Measurements from ENCODE around the gene PTGFR. TPM values are rescaled to one million over a fixed set of nuclear protein-coding genes. Genes with fewer than 3 reads are reported as not detected.

PTGFR gene
- not detected for total RNA-seq

GRCh38 chr1:78490861-78491450 is at the start of gene PTGFR:
TSS of gene PTGFR (plus strand) at chr1:78490974. CDS start at chr1:78492744, 1,770 bp downstream.
- no peak within 1 kb of the TSS for H3K4me3 Mint-ChIP-seq
- H3K36me3 Mint-ChIP-seq: no peaks in the 10 kb centered on the region
- peaks cover 4% of the 10 kb centered on the region for H3K4me1 Mint-ChIP-seq
- H3K9me3 Mint-ChIP-seq: peaks cover 9% of the 10 kb centered on the region
- H3K27me3 Mint-ChIP-seq: peaks cover 44% of the 10 kb centered on the region
- no peak within 1 kb of the TSS for H3K27ac Mint-ChIP-seq
- DNase-seq: no peak

GRCh38 chr1:78441921-78442320 is 48.9 kb upstream of the PTGFR start:
- DNase-seq: no peak
- Mint-ChIP-seq H3K4me1 (no peaks in the 10 kb centered on the region), H3K27me3 (no peaks in the 10 kb centered on the region), H3K9me3 (peaks cover 3% of the 10 kb centered on the region), H3K27ac (no peak overlapping the region), H3K4me3 (no peak overlapping the region), H3K36me3 (no peaks in the 10 kb centered on the region)

GRCh38 chr1:78447086-78447485 is 43.7 kb upstream of the PTGFR start:
- DNase-seq: no peak
- no peaks in the 10 kb centered on the region for H3K36me3 Mint-ChIP-seq
- H3K4me1 Mint-ChIP-seq: no peaks in the 10 kb centered on the region
- H3K4me3 Mint-ChIP-seq: no peak overlapping the region
- H3K9me3 Mint-ChIP-seq: peaks cover 1% of the 10 kb centered on the region
- no peak overlapping the region for H3K27ac Mint-ChIP-seq
- no peaks in the 10 kb centered on the region for H3K27me3 Mint-ChIP-seq

DNA sequence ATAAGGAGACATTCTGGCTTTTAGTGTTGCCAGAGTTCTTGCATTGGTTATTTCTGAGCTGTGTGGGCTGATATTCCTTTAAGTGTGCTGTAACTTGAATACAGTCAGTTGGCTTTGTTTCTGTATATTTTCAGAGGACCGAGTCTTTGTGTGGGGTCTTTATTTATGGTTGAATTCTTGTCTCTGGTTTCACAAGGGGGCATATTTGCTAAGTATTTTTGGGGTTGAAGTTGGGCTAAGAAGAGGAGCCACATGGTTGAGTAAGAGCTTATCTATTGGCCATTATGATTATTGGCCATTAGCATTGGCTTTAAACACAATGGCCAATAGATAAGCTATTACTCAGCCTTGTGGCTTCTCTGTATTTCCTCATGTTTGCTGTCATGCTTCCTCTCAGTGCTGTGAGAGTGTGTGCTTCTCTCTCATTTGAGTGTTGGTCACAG is 26.3 kb upstream of the PTGFR start:
- no peak for DNase-seq
- Mint-ChIP-seq H3K4me1 (no peaks in the 10 kb centered on the region), H3K9me3 (peaks cover 17% of the 10 kb centered on the region), H3K27ac (no peak overlapping the region), H3K27me3 (no peaks in the 10 kb centered on the region), H3K4me3 (no peak overlapping the region), H3K36me3 (no peaks in the 10 kb centered on the region)

DNA sequence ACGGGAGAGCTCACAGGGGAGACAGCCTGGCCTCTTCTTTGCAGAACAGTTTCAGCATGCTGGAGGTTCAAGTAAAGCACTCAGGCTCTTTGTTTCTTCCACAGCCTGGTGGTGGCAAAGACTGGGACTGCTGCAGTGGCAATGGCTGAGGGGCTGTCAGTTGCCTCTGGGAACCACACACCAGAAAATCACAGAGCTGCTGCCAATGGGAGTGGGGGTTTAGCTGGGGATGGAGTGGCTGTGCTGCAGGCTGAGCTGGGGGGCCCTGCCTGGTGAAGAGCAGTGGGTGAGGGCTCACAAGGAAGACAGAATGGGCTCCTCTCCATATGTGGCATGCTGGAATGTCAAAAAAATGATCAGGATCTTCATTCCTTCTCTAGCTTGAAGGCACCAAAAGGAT is 25.6 kb upstream of the PTGFR start:
- H3K4me3 Mint-ChIP-seq: no peak overlapping the region
- H3K27me3 Mint-ChIP-seq: no peaks in the 10 kb centered on the region
- H3K36me3 Mint-ChIP-seq: no peaks in the 10 kb centered on the region
- no peak overlapping the region for H3K27ac Mint-ChIP-seq
- DNase-seq: no peak
- H3K9me3 Mint-ChIP-seq: peaks cover 17% of the 10 kb centered on the region
- H3K4me1 Mint-ChIP-seq: no peaks in the 10 kb centered on the region

DNA sequence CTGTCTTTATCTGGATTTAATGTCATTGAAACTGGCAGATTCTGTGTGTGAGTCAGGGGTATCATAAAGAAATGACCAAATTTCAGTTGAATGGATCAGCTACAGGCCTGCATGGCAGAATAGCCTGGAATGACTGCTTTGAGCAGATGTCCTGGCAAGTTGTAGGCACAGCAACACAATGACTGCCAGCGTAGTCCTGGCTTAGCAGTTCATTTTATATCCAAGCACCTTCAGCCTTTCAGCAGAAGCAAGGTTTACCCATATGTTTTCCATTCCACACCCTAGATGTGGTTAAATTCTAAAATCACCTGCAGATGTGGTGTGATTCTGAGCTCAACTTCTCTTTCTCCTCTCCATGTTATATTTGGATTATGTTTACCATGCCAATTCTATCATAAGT is 22.3 kb upstream of the PTGFR start:
- no peak overlapping the region for H3K27ac Mint-ChIP-seq
- no peak for DNase-seq
- peaks cover 4% of the 10 kb centered on the region for H3K9me3 Mint-ChIP-seq
- no peaks in the 10 kb centered on the region for H3K4me1 Mint-ChIP-seq
- H3K36me3 Mint-ChIP-seq: no peaks in the 10 kb centered on the region
- H3K4me3 Mint-ChIP-seq: no peak overlapping the region
- no peaks in the 10 kb centered on the region for H3K27me3 Mint-ChIP-seq

DNA sequence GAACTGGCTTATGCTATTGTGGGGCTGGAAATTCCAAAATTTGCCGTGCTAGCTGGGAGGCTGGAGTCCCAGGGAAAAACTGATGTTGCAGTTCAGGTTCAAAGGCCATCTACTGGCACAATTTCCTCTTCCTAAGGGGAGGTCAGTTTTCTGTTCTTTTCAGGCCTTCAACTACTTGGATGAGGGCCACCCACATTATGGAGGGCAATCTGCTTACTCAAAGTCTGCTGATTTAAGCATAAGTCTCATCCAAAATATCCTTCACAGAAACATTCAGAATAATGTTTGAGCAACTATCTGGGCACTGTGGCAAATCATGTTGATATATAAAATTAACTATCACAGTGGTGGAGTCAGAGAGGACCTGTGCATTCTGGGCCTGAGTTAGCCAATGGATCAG is 21.2 kb upstream of the PTGFR start:
- H3K4me3 Mint-ChIP-seq: no peak overlapping the region
- no peak overlapping the region for H3K27ac Mint-ChIP-seq
- no peaks in the 10 kb centered on the region for H3K4me1 Mint-ChIP-seq
- H3K9me3 Mint-ChIP-seq: peaks cover 4% of the 10 kb centered on the region
- H3K36me3 Mint-ChIP-seq: no peaks in the 10 kb centered on the region
- DNase-seq: no peak
- H3K27me3 Mint-ChIP-seq: no peaks in the 10 kb centered on the region

GRCh38 chr1:78471890-78472620 is 18.7 kb upstream of the PTGFR start:
- peaks cover 4% of the 10 kb centered on the region for H3K9me3 Mint-ChIP-seq
- H3K4me1 Mint-ChIP-seq: no peaks in the 10 kb centered on the region
- no peaks in the 10 kb centered on the region for H3K36me3 Mint-ChIP-seq
- DNase-seq: no peak
- H3K27me3 Mint-ChIP-seq: peaks cover 10% of the 10 kb centered on the region
- H3K4me3 Mint-ChIP-seq: no peak overlapping the region
- H3K27ac Mint-ChIP-seq: no peak overlapping the region

GRCh38 chr1:78472851-78473496 is 17.8 kb upstream of the PTGFR start:
- Mint-ChIP-seq H3K4me3 (no peak overlapping the region), H3K9me3 (peaks cover 4% of the 10 kb centered on the region), H3K27me3 (peaks cover 10% of the 10 kb centered on the region), H3K4me1 (no peaks in the 10 kb centered on the region), H3K27ac (no peak overlapping the region), H3K36me3 (no peaks in the 10 kb centered on the region)
- DNase-seq: no peak

DNA sequence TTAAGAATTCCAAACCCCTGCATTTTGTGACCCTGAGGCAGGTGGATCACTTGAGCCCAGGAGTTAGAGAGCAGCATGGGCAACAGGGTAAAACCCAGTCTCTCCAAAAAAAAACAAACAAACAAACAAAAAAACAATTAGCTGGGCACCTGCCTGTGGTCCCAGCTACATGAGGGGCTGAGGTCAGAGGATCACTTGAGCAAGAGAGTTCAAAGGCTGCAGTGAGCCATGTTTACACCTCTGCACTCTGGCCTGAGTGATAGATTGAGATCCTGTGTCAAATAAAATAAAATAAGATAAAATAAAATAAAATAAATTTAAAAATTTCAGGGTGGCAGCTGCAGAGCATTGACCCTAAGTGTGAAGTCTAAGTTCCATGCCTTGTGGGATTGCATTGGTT is 16.7 kb upstream of the PTGFR start:
- no peak overlapping the region for H3K4me3 Mint-ChIP-seq
- H3K27me3 Mint-ChIP-seq: peaks cover 10% of the 10 kb centered on the region
- no peaks in the 10 kb centered on the region for H3K36me3 Mint-ChIP-seq
- no peak for DNase-seq
- no peak overlapping the region for H3K27ac Mint-ChIP-seq
- peaks cover 4% of the 10 kb centered on the region for H3K9me3 Mint-ChIP-seq
- H3K4me1 Mint-ChIP-seq: no peaks in the 10 kb centered on the region

DNA sequence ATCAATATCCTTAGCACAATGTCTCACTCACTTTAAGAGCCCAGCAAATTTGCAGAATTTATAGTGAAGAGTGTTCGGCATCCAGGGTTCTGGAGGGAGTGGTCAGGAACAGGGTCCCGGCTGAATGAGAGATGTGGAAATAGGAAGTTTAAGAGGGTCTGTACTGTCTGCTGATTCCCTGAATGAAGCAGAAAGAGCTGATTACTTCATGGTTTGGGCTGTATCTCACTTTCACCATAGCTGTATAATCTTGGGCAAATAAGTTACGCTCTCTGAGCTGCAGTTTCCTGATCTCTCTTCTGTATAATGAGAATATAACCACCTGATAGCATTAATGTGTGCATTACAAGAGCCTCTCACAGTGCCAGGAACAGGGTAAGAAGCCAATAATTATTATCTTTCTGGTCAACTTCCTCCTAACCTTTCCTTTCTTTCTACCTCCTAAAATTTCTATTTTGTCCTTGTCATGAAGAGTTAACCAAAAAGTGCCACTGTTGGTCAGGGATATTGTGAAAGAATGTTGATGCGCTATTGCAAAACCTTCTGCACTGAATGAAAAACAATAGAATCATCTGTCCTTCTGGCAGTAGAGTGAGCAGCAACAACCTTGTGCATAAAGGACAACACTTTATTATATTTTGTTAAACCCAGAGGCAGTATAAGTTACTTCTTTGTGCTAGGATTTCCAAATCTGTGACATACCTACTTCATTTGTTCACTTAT is 14.7 kb upstream of the PTGFR start:
- Mint-ChIP-seq H3K27ac (no peak overlapping the region), H3K4me3 (no peak overlapping the region), H3K4me1 (no peaks in the 10 kb centered on the region), H3K27me3 (peaks cover 10% of the 10 kb centered on the region), H3K9me3 (no peaks in the 10 kb centered on the region), H3K36me3 (no peaks in the 10 kb centered on the region)
- no peak for DNase-seq

DNA sequence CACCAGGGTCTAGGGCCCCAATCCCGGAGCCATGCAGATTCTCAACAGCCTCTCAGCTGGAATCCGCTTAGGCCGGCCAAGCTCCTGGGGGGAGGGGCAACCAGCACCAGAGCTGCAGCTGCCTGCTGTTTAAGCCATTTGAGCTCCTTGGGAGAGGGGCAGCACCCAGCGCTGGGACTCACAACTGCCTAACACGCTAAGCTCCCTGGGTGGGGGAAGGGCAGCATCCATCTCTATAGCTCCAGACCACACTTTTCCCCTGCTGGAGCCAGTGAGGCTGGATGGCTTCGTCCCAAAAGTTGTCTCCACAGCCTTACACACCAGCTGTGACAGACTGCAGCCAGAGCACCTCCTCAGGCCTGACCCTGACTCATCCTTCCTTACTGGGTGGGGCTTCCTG is 6.9 kb upstream of the PTGFR start:
- H3K27me3 Mint-ChIP-seq: peaks cover 8% of the 10 kb centered on the region
- no peak for DNase-seq
- no peaks in the 10 kb centered on the region for H3K36me3 Mint-ChIP-seq
- H3K4me1 Mint-ChIP-seq: no peaks in the 10 kb centered on the region
- no peak overlapping the region for H3K27ac Mint-ChIP-seq
- no peak overlapping the region for H3K4me3 Mint-ChIP-seq
- peaks cover 7% of the 10 kb centered on the region for H3K9me3 Mint-ChIP-seq

- H3K27ac Mint-ChIP-seq: no peak overlapping the region
- peaks cover 44% of the 10 kb centered on the region for H3K27me3 Mint-ChIP-seq
- no peak overlapping the region for H3K4me3 Mint-ChIP-seq
- no peak for DNase-seq
- peaks cover 8% of the 10 kb centered on the region for H3K9me3 Mint-ChIP-seq
- H3K4me1 Mint-ChIP-seq: peaks cover 4% of the 10 kb centered on the region
- no peaks in the 10 kb centered on the region for H3K36me3 Mint-ChIP-seq
Observed at GRCh38 chr1:78491451-78492071, 787 bp downstream of the PTGFR start.

DNA sequence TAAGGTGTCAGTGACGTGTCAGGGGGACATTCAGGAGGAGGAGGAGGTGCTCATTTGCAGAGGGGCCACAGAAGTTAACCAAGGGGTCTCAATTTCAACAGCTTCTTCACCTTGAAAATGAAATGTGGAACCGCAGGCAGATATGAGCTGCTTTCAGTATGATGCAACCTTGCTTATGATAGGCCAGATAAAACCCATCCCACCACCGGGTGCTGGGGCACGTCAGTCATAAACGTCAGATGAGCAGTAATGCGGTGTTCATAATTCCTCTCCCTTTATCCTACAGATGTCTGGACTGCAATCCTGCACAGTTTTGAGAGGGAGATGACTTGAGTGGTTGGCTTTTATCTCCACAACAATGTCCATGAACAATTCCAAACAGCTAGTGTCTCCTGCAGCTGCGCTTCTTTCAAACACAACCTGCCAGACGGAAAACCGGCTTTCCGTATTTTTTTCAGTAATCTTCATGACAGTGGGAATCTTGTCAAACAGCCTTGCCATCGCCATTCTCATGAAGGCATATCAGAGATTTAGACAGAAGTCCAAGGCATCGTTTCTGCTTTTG is 1.7 kb downstream of the PTGFR start:
- H3K4me3 Mint-ChIP-seq: no peak overlapping the region
- peaks cover 44% of the 10 kb centered on the region for H3K27me3 Mint-ChIP-seq

More for the DNA sequence above, 1.7 kb downstream of the PTGFR start:
- H3K9me3 Mint-ChIP-seq: peaks cover 6% of the 10 kb centered on the region
- H3K27ac Mint-ChIP-seq: no peak overlapping the region
- peaks cover 4% of the 10 kb centered on the region for H3K4me1 Mint-ChIP-seq
- no peaks in the 10 kb centered on the region for H3K36me3 Mint-ChIP-seq
- DNase-seq: no peak
